Gastrocnemius medialis (tissue), 4 donors: ENCODE measurements around the gene COX5A.

Source experiments
- POLR2A ChIP-seq, 2 donors: fragments of 450-650 bp; IDR thresholded peaks; one replicate each; pipeline ENCODE4 v1.6.1; 2017; ENCODE audit warnings: antibody characterized with exemption in 2 of 2, mild to moderate bottlenecking in 2 of 2, moderate library complexity in 2 of 2
- TF ChIP-seq, protein P1 (sequence below), 5 experiments: fragments of 450-650 bp in 3 of 5; fragments of 200-600 bp in 2 of 5; sonication (generic) in 2 of 5; IDR thresholded peaks in 4 of 5; conservative IDR thresholded peaks in 1 of 5; 1 replicate in 4 of 5; 2 replicates in 1 of 5; pipeline ENCODE4 v1.5.1; 2016 to 2019; ENCODE audit warnings: antibody characterized with exemption in 5 of 5, mild to moderate bottlenecking in 3 of 5, moderate library complexity in 3 of 5

DNA sequence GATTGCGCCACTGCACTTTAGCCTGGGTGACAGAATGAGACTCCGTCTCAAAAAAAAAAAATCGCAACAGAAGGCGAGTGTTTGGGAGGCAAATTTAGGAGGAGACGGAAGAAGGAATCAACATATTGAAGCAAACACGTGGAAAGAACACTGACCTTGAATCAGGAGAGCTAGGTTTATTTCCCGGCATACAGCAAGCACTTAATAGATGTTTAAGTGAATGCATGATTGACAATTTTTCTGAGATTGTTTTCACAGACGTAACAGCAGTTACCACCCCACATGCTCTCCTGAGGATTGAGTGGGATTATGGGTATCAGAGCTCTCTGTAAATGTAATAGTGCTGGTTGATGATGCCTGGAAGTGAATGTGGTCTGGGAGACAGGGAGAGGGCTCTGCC lies 24.3 kb upstream of the COX5A start:
- TF ChIP-seq, protein P1, sequence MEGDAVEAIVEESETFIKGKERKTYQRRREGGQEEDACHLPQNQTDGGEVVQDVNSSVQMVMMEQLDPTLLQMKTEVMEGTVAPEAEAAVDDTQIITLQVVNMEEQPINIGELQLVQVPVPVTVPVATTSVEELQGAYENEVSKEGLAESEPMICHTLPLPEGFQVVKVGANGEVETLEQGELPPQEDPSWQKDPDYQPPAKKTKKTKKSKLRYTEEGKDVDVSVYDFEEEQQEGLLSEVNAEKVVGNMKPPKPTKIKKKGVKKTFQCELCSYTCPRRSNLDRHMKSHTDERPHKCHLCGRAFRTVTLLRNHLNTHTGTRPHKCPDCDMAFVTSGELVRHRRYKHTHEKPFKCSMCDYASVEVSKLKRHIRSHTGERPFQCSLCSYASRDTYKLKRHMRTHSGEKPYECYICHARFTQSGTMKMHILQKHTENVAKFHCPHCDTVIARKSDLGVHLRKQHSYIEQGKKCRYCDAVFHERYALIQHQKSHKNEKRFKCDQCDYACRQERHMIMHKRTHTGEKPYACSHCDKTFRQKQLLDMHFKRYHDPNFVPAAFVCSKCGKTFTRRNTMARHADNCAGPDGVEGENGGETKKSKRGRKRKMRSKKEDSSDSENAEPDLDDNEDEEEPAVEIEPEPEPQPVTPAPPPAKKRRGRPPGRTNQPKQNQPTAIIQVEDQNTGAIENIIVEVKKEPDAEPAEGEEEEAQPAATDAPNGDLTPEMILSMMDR (IDR thresholded peaks at IDR 0.05 in 4 of 5, conservative IDR thresholded peaks at IDR 0.05 in 1 of 5), result no peak
- TF ChIP-seq POLR2A (IDR thresholded peaks at IDR 0.05), result no peak
